ENCODE data around the gene PSMA1. TPM values are rescaled to one million over a fixed set of nuclear protein-coding genes. Genes with fewer than 3 reads are reported as not detected.
"Not testable (repeated sequence)": the region's sequence is repeated elsewhere in the genome, so short reads cannot be mapped to it uniquely, and the experiment has no call there.

The PSMA1 gene
- 100 to 1,000 TPM; 248 to 268 TPM for total RNA-seq

DNA sequence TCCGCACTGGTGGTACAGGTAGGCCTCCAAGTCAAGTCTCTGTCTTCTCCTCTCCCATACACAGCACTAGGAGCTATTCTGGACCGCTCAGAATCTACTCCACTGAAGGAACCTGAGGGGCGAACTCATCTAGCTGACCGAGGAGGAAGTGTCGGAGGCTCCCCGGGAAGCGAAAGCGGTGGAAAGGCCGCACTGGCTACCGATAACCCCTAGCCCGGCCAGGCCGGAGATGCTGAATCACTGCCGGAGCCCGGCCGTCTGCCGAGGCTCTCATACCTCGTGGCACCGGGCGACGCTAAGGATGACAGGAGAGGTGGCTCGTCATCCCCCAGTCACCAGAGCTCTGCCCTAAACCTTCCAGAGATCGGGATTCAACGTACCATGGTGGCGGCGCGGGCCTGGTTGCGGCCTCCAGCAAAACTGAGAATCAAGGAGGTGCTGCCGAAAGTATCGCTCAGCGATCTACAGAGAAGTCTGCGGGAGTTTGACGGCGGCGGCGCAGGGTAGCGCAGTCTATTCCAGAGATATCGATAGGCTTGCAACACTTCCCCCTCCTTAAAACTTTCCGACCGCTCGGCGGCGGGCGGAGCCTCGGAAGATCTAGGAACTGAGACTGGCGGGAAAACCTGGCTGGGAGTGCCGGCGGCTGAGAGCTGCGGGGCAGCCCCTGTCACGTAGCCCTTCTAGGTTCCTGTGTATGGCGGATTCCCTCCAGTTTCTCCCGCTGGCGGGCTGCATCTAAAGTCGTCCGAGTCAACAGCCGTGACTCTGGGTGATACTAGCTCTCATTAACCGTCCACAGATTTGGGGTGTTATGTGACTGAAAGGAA is at the start of gene PSMA1:
Gene PSMA1 (minus strand): TSS at position 470 of the 830 bp plus-strand sequence. CDS start 87 bp downstream, at position 383.
- Mint-ChIP-seq H3K4me3 (peak within 1 kb of the TSS; percentile 94 to 100), H3K4me1 (ENCODE audit: low read depth) (peaks cover 32% of the 10 kb centered on the region), H3K27me3 (ENCODE audit: low read depth) (no peaks in the 10 kb centered on the region), H3K36me3 (ENCODE audit: insufficient read depth in 2 of 2) (peaks cover 11 to 26% of the 10 kb centered on the region in 2 donors), H3K9me3 (no peaks in the 10 kb centered on the region), H3K27ac (peak within 1 kb of the TSS; percentile 99)
- peak; percentile 92 to 94 for ATAC-seq (replicated peaks in 1 of 2)
- DNase-seq: peak; percentile 90 to 93

DNA sequence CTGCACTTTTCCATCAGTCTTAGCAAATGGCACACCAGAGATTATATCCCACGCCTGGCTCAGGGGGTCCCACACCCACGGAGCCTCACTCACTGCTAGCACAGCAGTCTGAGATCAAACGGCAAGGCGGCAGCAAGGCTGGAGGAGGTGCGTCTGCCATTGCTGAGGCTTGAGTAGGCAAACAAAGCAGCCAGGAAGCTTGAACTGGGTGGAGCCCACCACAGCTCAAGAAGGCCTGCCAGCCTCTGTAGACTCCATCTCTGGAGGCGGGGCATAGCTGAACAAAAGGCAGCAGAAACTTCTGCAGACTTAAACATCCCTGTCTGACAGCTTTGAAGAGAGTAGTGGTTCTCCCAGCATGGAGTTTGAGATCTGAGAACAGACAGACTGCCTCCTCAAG is 49.3 kb upstream of the PSMA1 start:
- Mint-ChIP-seq H3K9me3 (peaks cover 22 to 30% of the 10 kb centered on the region in 2 donors), H3K4me1 (ENCODE audit: low read depth) (peaks cover 30% of the 10 kb centered on the region), H3K36me3 (ENCODE audit: insufficient read depth in 2 of 2) (peaks cover 48 to 74% of the 10 kb centered on the region in 2 donors), H3K4me3 (peak overlapping the region in 1 of 2 donors; percentile 17)
- not testable (repeated sequence) for H3K27me3 Mint-ChIP-seq (ENCODE audit: low read depth); ATAC-seq (replicated peaks in 1 of 2); H3K27ac Mint-ChIP-seq; DNase-seq

DNA sequence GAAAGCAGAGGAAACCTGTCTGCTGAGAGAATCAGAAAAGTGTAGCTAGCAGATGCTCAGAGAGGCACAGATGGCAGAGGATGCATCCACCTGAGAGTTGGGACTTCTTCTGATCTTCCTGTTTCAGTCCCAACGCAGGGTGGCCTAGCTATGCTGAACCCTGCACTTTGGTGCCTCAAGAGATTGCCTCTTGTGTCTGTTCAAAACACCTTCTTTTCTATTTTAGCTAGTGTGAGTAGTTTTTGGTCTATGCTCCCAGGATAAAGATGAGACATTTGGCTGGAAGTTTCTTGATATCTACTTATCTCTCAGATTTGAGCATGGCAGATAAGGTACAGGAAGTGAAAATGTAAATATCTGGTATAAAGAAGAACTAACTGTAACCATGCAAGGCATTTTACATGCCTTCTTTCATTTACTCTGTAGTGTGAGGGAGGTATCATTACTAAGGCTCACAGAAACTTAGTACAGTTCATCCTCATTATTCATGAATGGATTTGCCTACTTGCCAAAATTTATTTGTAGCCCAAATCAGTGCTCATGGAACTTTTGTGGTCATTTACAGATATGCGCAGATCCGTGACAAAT is 47.0 kb upstream of the PSMA1 start:
- Mint-ChIP-seq H3K36me3 (ENCODE audit: insufficient read depth in 2 of 2) (peaks cover 41 to 54% of the 10 kb centered on the region in 2 donors), H3K27me3 (ENCODE audit: low read depth) (no peaks in the 10 kb centered on the region), H3K4me1 (ENCODE audit: low read depth) (peaks cover 30% of the 10 kb centered on the region), H3K27ac (no peak overlapping the region), H3K4me3 (no peak overlapping the region), H3K9me3 (peaks cover 15 to 22% of the 10 kb centered on the region in 2 donors)
- DNase-seq (no peak), ATAC-seq (replicated peaks in 1 of 2) (no peak)

DNA sequence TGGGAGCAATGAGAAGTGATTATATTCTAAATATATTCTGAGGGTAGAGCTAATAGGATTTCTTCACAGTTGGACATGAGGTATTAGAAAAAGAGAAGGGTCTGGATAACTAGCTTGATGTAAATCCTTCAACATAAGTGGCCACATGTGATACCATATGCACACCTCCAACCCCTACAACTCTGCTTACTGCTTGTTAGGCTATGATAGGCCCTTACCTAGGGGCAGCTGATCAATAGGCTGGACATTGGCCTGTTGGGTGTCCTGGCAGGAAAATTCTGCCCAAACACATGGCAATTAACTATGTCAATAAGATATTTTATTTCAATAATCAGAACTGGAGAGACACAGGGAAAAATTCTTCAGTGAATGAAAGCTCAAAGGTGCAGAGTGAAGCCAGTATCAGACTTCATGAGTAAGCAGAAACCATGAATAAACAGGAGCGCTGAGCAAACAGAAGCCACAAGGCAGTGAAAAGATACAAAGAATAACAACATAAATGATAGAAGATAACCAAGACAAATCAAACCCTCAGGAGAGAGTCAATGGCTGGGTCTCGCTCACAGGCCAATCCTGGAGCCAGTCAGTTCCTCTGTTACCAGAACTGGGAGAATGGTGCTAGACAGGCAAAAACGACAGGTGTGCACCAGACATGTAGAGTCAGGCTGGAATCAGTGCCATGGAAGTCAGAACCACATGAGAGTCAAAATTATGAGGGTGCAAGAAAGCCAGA is 46.3 kb upstream of the PSMA1 start:
- Mint-ChIP-seq H3K4me1 (ENCODE audit: low read depth) (peaks cover 29% of the 10 kb centered on the region), H3K27me3 (ENCODE audit: low read depth) (no peaks in the 10 kb centered on the region), H3K9me3 (peaks cover 13 to 16% of the 10 kb centered on the region in 2 donors), H3K4me3 (no peak overlapping the region), H3K27ac (no peak overlapping the region), H3K36me3 (ENCODE audit: insufficient read depth in 2 of 2) (peaks cover 35 to 47% of the 10 kb centered on the region in 2 donors)
- ATAC-seq (replicated peaks in 1 of 2) (no peak), DNase-seq (no peak)

DNA sequence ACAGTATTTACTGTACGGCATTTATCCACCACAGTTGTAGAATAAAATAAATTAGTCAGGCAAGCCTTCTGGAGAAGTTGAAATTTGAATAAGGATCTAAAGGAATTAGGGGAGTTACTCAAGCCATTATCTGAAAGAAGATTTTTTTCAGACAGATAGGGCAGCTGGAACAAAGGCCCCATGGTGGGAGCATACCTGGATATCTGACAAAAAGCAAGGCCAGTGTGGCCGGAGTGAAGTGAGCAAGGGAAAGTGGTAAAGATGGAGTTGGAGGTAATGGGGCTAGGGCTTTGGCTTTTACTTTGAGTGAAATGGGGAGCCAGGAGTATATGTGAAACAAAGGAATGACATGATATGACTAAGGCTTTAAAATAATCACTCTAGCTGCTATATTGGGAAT is 45.7 kb upstream of the PSMA1 start:
- H3K27me3 Mint-ChIP-seq (ENCODE audit: low read depth): no peaks in the 10 kb centered on the region
- peaks cover 10 to 15% of the 10 kb centered on the region in 2 donors for H3K9me3 Mint-ChIP-seq
- no peak overlapping the region for H3K27ac Mint-ChIP-seq
- ATAC-seq (replicated peaks in 1 of 2) (no peak), DNase-seq (no peak)
- H3K4me1 Mint-ChIP-seq (ENCODE audit: low read depth): peaks cover 32% of the 10 kb centered on the region
- peaks cover 31 to 43% of the 10 kb centered on the region in 2 donors for H3K36me3 Mint-ChIP-seq (ENCODE audit: insufficient read depth in 2 of 2)
- H3K4me3 Mint-ChIP-seq: no peak overlapping the region

DNA sequence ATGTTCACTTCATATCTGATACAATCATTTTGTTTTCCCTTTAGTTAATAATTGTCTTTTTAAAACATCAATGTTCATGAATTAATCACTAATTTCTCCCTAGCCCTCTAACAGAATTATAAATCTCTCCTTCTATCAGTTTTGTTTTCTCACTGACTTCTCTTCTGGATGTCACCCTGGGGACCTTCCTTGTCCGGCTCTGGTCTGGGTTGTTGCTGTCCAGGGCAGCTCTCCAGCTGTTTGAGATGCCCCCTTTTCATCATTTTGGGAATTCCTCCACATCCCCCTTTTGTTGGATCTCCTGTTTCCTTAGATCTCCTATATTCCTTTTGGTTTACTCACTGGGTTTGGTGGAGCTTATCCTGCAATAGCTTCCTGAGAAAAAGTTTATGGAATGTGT is 35.6 kb upstream of the PSMA1 start:
- no peak for DNase-seq
- H3K4me1 Mint-ChIP-seq (ENCODE audit: low read depth): peaks cover 36% of the 10 kb centered on the region
- peak overlapping the region; percentile 81 for H3K27ac Mint-ChIP-seq
- no peaks in the 10 kb centered on the region for H3K27me3 Mint-ChIP-seq (ENCODE audit: low read depth)
- no peak for ATAC-seq (replicated peaks in 1 of 2)
- peaks cover 3 to 5% of the 10 kb centered on the region in 2 donors for H3K9me3 Mint-ChIP-seq
- peaks cover 13 to 14% of the 10 kb centered on the region in 2 donors for H3K36me3 Mint-ChIP-seq (ENCODE audit: insufficient read depth in 2 of 2)
- H3K4me3 Mint-ChIP-seq: peak overlapping the region; percentile 49 to 72

DNA sequence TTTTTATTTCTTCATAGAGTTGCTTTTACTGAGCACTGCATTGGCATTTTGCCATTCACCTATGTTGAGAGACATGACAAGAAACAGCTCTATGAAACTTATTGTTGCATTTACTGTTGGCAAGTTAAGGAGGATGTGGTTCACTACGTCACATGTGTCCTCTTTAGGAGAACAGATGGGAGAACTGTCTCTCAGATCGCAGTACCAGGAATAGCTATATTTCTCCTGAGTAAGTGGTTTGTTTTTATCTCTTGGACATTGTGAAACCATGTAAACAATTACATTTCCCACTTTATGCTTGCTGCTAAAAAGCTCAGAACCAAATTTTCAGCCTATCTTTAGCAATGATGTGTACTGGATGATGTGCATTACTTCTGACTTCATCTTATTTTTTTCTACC is 34.8 kb upstream of the PSMA1 start:
- Mint-ChIP-seq H3K4me3 (peak overlapping the region in 1 of 2 donors; percentile 79), H3K9me3 (peaks cover 3 to 5% of the 10 kb centered on the region in 2 donors), H3K27me3 (ENCODE audit: low read depth) (no peaks in the 10 kb centered on the region), H3K4me1 (ENCODE audit: low read depth) (peaks cover 36% of the 10 kb centered on the region), H3K27ac (peak overlapping the region; percentile 95), H3K36me3 (ENCODE audit: insufficient read depth in 2 of 2) (peaks cover 13 to 14% of the 10 kb centered on the region in 2 donors)
- ATAC-seq (replicated peaks in 1 of 2) (peak; percentile 69 to 90), DNase-seq (peak in 1 of 2 donors; percentile 43)

DNA sequence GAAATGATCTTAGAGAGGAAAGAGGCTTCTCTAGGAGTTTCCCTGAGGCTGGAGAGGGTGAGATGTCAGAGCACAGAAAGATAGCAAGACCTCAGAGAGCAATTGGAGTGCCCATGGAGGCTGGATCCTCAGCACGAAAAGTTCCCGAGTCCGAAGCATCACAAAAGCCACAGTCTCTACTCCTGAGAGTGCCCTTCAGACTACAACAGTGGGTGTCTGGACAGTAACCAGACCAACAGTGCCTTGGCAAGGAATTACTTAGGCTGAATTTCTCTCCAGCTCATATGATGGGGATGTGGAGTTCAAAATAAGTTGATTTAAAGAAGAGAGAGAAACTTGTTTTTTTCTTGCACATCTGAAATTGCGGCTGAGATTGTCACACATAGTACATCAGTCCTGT is 31.9 kb upstream of the PSMA1 start:
- Mint-ChIP-seq H3K27ac (no peak overlapping the region), H3K4me3 (no peak overlapping the region), H3K4me1 (ENCODE audit: low read depth) (peaks cover 36% of the 10 kb centered on the region), H3K36me3 (ENCODE audit: insufficient read depth in 2 of 2) (peaks cover 3 to 6% of the 10 kb centered on the region in 2 donors), H3K27me3 (ENCODE audit: low read depth) (no peaks in the 10 kb centered on the region), H3K9me3 (no peaks in the 10 kb centered on the region)
- ATAC-seq (replicated peaks in 1 of 2) (no peak), DNase-seq (no peak)

DNA sequence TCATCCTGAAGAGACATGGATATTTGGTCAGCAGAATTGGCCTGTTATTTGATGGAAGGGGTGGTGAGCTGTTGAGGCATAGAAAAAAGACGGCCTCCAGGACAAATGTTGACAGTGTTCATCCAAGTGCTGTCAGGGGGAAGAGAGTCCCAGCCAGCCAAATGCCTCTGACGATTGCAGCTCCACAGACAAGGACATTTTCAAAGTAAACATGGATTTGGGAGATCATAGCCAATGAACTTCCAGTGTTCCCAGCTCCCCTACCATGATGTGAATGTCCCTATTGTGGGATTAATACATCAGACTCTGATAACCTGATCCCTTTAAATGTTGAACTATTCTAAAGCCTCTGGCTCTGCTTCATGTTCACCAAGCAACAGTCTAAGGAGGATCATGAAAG is 31.2 kb upstream of the PSMA1 start:
- ATAC-seq (replicated peaks in 1 of 2): no peak
- no peak for DNase-seq
- H3K9me3 Mint-ChIP-seq: no peaks in the 10 kb centered on the region

DNA sequence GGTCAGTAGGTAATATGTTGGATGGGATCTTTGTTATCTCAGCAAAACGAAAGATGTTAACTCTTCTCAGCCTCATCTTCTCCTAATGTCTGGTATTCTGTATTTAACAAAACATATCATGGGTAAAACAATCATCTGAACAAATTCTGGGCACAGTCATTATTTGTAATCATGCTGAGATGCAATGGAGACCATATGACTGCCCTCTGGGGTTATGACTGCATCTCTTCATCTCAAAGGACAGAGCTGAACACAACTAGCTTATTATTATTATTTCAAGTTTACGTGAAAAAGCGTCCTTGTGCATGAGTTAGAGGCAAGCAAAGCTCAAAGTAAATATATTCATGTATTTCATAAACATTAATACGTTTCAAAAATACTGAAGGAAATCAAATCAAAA is 29.7 kb upstream of the PSMA1 start:
- Mint-ChIP-seq H3K9me3 (peaks cover under 1 to 1% of the 10 kb centered on the region in 2 donors), H3K27ac (no peak overlapping the region), H3K4me1 (ENCODE audit: low read depth) (peaks cover 38% of the 10 kb centered on the region), H3K4me3 (no peak overlapping the region), H3K27me3 (ENCODE audit: low read depth) (no peaks in the 10 kb centered on the region), H3K36me3 (ENCODE audit: insufficient read depth in 2 of 2) (peaks cover 5 to 10% of the 10 kb centered on the region in 2 donors)
- ATAC-seq (replicated peaks in 1 of 2) (no peak), DNase-seq (no peak)

More for the DNA sequence above, 31.2 kb upstream of the PSMA1 start:
- H3K4me3 Mint-ChIP-seq: no peak overlapping the region
- peaks cover 3 to 8% of the 10 kb centered on the region in 2 donors for H3K36me3 Mint-ChIP-seq (ENCODE audit: insufficient read depth in 2 of 2)
- H3K27ac Mint-ChIP-seq: no peak overlapping the region
- no peaks in the 10 kb centered on the region for H3K27me3 Mint-ChIP-seq (ENCODE audit: low read depth)
- H3K4me1 Mint-ChIP-seq (ENCODE audit: low read depth): peaks cover 38% of the 10 kb centered on the region

DNA sequence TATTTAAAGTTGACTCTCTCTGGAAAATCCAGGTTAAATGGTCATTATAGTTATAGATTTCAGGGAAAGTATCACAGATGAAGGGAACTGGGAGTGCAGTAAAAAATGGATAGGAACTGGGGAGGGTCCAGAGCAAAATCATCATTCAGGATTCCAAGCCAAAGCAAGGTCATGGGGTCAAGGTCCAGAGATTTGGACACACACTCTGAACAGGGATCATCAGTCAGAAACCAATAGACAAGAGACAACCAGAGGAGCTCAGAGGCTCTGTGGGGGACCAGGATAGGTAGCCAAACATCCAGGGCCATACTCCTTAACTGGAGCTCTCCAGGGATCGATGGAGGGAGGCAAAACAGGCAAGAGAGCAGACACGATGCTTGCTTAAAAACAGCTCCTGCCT is 27.3 kb upstream of the PSMA1 start:
- peak overlapping the region; percentile 72 for H3K27ac Mint-ChIP-seq
- H3K9me3 Mint-ChIP-seq: peaks cover 3% of the 10 kb centered on the region in 2 donors
- ATAC-seq (replicated peaks in 1 of 2) (no peak), DNase-seq (no peak)
- peaks cover 41% of the 10 kb centered on the region for H3K4me1 Mint-ChIP-seq (ENCODE audit: low read depth)
- H3K4me3 Mint-ChIP-seq: no peak overlapping the region
- no peaks in the 10 kb centered on the region for H3K27me3 Mint-ChIP-seq (ENCODE audit: low read depth)
- H3K36me3 Mint-ChIP-seq (ENCODE audit: insufficient read depth in 2 of 2): peaks cover 6 to 12% of the 10 kb centered on the region in 2 donors

DNA sequence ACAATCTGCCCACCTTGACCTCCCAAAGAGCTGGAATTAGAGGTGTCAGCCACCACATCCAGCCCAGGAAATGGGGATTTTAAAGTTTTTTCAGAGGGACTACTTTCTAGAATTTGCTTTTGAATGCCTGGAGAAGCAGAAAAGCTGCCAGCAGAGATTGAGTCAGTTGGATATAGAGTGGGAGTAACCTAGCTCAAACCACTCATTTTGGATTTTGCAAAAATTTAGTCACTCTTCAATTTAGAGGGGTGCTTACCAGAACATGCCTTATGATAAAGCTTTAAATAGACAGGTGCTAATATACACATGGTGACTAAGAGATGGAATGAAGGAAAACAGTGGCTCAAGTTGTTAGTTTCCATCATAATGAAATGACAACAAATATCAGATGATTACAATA is 26.5 kb upstream of the PSMA1 start:
- ATAC-seq (replicated peaks in 1 of 2): peak; percentile 59 to 74
- DNase-seq: no peak
- peaks cover 6 to 12% of the 10 kb centered on the region in 2 donors for H3K36me3 Mint-ChIP-seq (ENCODE audit: insufficient read depth in 2 of 2)
- peaks cover 46% of the 10 kb centered on the region for H3K4me1 Mint-ChIP-seq (ENCODE audit: low read depth)
- no peaks in the 10 kb centered on the region for H3K27me3 Mint-ChIP-seq (ENCODE audit: low read depth)
- peak overlapping the region; percentile 24 to 50 for H3K4me3 Mint-ChIP-seq
- peak overlapping the region; percentile 86 for H3K27ac Mint-ChIP-seq
- peaks cover 3% of the 10 kb centered on the region in 2 donors for H3K9me3 Mint-ChIP-seq

DNA sequence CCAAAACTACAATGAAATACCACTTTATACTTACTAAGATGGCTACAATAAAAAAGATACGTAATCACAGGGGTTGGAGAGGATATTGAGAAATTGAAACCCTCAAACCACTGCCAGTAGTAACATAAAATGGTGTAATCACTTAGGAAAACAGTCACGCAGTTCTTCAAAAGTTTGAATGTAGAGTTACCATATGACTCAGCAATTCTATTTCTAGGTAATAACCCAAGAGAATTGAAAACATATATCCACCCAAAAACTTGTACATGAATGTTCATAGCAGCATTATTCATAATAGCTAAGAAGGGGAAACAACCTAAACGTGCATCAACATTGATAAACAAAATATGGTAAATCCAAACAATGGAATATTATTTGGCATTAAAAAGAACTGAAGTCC is 24.4 kb upstream of the PSMA1 start:
- Mint-ChIP-seq H3K4me3 (peak overlapping the region; percentile 23 to 94), H3K9me3 (peaks cover 3% of the 10 kb centered on the region in 2 donors)
- peak; percentile 82 to 83 for ATAC-seq (replicated peaks in 1 of 2)

More for the DNA sequence above, 24.4 kb upstream of the PSMA1 start:
- no peak for DNase-seq
- Mint-ChIP-seq H3K4me1 (ENCODE audit: low read depth) (peaks cover 63% of the 10 kb centered on the region), H3K27ac (peak overlapping the region; percentile 98), H3K27me3 (ENCODE audit: low read depth) (no peaks in the 10 kb centered on the region), H3K36me3 (ENCODE audit: insufficient read depth in 2 of 2) (peaks cover 6 to 12% of the 10 kb centered on the region in 2 donors)

All from activated T-cell treated with anti-CD3 and anti-CD28 coated beads, Interleukin-2, amount 50 U/mL, for 72 hours (primary cell).